ENCODE data around the gene CDH3. TPM values are rescaled to one million over a fixed set of nuclear protein-coding genes. Genes with fewer than 3 reads are reported as not detected.

Gene CDH3
- total and polyA plus RNA-seq, 2 of the 13 experiments (the other 11 are each of a cell fraction or from before 2014, with no cell fraction given): 0.11 TPM; not detected in 1

GRCh38 chr16:68733570-68733969 lies 88.5 kb downstream of the CDH3 start:
- H3K36me3 ChIP-seq (replicated peaks in 1 of 2; ENCODE audit: control insufficient read depth in 1 of 2, insufficient read depth in 2 of 2, low read length in 2 of 2): no peaks in the 10 kb centered on the region
- intact Hi-C loops (cut with micrococcal nuclease; ENCODE audit: unreplicated experiment): no loop called here
- no peak overlapping the region for H2AFZ ChIP-seq (ENCODE audit: low read length)
- no peaks in the 10 kb centered on the region for H3K9me3 ChIP-seq (ENCODE audit: low read length)
- ChIA-PET CTCF (ENCODE audit: low intra/inter-chr PET ratio, low total read pairs) (no interaction called here), POLR2A (interaction anchor here (1.2 to 1.5 kb wide), 2 partner anchors 10 to 59 kb away, joined by 3 to 4 read pairs; no protein-coding TSS in a partner anchor)
- ATAC-seq (no peak), DNase-seq (ENCODE audit: low spot score) (no peak), FAIRE-seq (no peak)
- H3K4me1 ChIP-seq (ENCODE audit: insufficient read depth, low read length): peaks cover 68% of the 10 kb centered on the region
- in situ Hi-C loops (cut with HindIII; ENCODE audit: extremely low pct_ligation_motif_present, low pct_unique_long_range_greater_than_20kb): no loop called here
- no peak overlapping the region for H3K9ac ChIP-seq (ENCODE audit: insufficient read depth, low read depth, low read length)
- no peak overlapping the region for H3K4me3 ChIP-seq (replicated peaks in 1 of 3; ENCODE audit: insufficient read depth in 1 of 3, low read depth in 2 of 3, low read length in 3 of 3)
- H3K4me2 ChIP-seq (ENCODE audit: low read depth, low read length): peak overlapping the region; percentile 54; the same call in 1 of the 2 replicates
- no peak overlapping the region for H3K27ac ChIP-seq (ENCODE audit: extremely low read length, insufficient read depth, low read length)
- peaks cover 1 to 25% of the 10 kb centered on the region in 2 experiments; a peak in 3 of 5 replicates for H3K27me3 ChIP-seq (ENCODE audit: control insufficient read depth in 1 of 2, insufficient read depth in 2 of 2, low read length in 2 of 2)
- H4K20me1 ChIP-seq (ENCODE audit: insufficient read depth, low read length): no peaks in the 10 kb centered on the region
- BruUV-seq (replicated peaks): no TSS peak
- no peaks in the 10 kb centered on the region for H3K79me2 ChIP-seq (ENCODE audit: insufficient read depth, low read length)
- 4% methylated on average over 9 of the region's 9 CpGs for WGBS (ENCODE audit: low lambda C conversion rate)
- TF ChIP-seq ATF7-NPFF (CRISPR knock-in tag; IDR thresholded peaks at IDR 0.05; ENCODE audit: low read depth): no peak
- no peak for TF ChIP-seq JUNB (CRISPR knock-in tag; IDR thresholded peaks at IDR 0.05; ENCODE audit: borderline replicate concordance)
- no peak for TF ChIP-seq PAF1 (CRISPR knock-in tag; IDR thresholded peaks at IDR 0.05)
- TF ChIP-seq SP1 (IDR thresholded peaks at IDR 0.05): no peak
- no peak for TF ChIP-seq SP1 (CRISPR knock-in tag; IDR thresholded peaks at IDR 0.05)
- TF ChIP-seq NR1H2 (CRISPR knock-in tag; IDR thresholded peaks at IDR 0.05; ENCODE audit: borderline replicate concordance, low read depth): no peak
- no peak for TF ChIP-seq ZXDC (CRISPR knock-in tag; IDR thresholded peaks at IDR 0.05)
- TF ChIP-seq HMGXB3 (CRISPR knock-in tag; IDR thresholded peaks at IDR 0.05; ENCODE audit: borderline replicate concordance): no peak
- no peak for TF ChIP-seq TBP (CRISPR knock-in tag; IDR thresholded peaks at IDR 0.05)
- TF ChIP-seq ARNTL (CRISPR knock-in tag; IDR thresholded peaks at IDR 0.05): no peak
- TF ChIP-seq FOXA1 (IDR thresholded peaks at IDR 0.05): no peak
- 0 out of 2 replicates have a peak, but pooled peaks have one; percentile 17 for TF ChIP-seq FOXA1 (CRISPR knock-in tag; IDR thresholded peaks at IDR 0.05)
- no peak for TF ChIP-seq ZNF343 (CRISPR knock-in tag; IDR thresholded peaks at IDR 0.05)
- no peak for TF ChIP-seq DMTF1 (CRISPR knock-in tag; IDR thresholded peaks at IDR 0.05)
- TF ChIP-seq ZNF788 (CRISPR knock-in tag; IDR thresholded peaks at IDR 0.05; ENCODE audit: borderline replicate concordance): no peak
